ENCODE results near the gene ASCC3.
A peak's percentile ranks its signal among the peaks of the same experiment; 100 is the strongest.
"Not testable (repeated sequence)": the region's sequence is repeated elsewhere in the genome, so short reads cannot be mapped to it uniquely, and the experiment has no call there.

The ASCC3 gene

GRCh38 chr6:100889351-100889750 is 8.2 kb upstream of the ASCC3 start:
- no peak for DNase-seq (ENCODE audit: low spot score)

- DNase-seq (ENCODE audit: low spot score) = no peak
These were observed 4.9 kb upstream of the ASCC3 start for GRCh38 chr6:100886076-100886475.

- DNase-seq (ENCODE audit: low spot score) = no peak
These were observed 2.2 kb upstream of the ASCC3 start for GRCh38 chr6:100883347-100883746.

GRCh38 chr6:100881707-100882040 is 545 bp upstream of the ASCC3 start:
- no peak for DNase-seq (ENCODE audit: low spot score)

- peak; percentile 1 for DNase-seq (ENCODE audit: low spot score)
These were observed 828 bp downstream of the ASCC3 start for GRCh38 chr6:100880149-100880852.

- no peak for DNase-seq (ENCODE audit: low spot score)
These were observed 1.8 kb downstream of the ASCC3 start for GRCh38 chr6:100879317-100879716.

- DNase-seq (ENCODE audit: low spot score) = no peak
These were observed 3.3 kb downstream of the ASCC3 start for GRCh38 chr6:100877851-100878250.

- DNase-seq (ENCODE audit: low spot score) = no peak
These were observed 4.9 kb downstream of the ASCC3 start for GRCh38 chr6:100876251-100876650.

- DNase-seq (ENCODE audit: low spot score) = no peak
These were observed 15.6 kb downstream of the ASCC3 start for GRCh38 chr6:100865525-100865924.

- DNase-seq (ENCODE audit: low spot score) = no peak
These were observed 19.1 kb downstream of the ASCC3 start for GRCh38 chr6:100862063-100862462.

- no peak for DNase-seq (ENCODE audit: low spot score)
These were observed 25.0 kb downstream of the ASCC3 start for GRCh38 chr6:100856146-100856545.

- no peak for DNase-seq (ENCODE audit: low spot score)
These were observed 29.3 kb downstream of the ASCC3 start for GRCh38 chr6:100851819-100852218.

- no peak for DNase-seq (ENCODE audit: low spot score)
These were observed 31.0 kb downstream of the ASCC3 start for GRCh38 chr6:100850174-100850573.

- no peak for DNase-seq (ENCODE audit: low spot score)
These were observed 34.9 kb downstream of the ASCC3 start for GRCh38 chr6:100846276-100846675.

GRCh38 chr6:100845676-100846075 is 35.5 kb downstream of the ASCC3 start:
- no peak for DNase-seq (ENCODE audit: low spot score)

- DNase-seq (ENCODE audit: low spot score) = no peak
These were observed 41.7 kb downstream of the ASCC3 start for GRCh38 chr6:100839419-100839818.

- no peak for DNase-seq (ENCODE audit: low spot score)
These were observed 43.1 kb downstream of the ASCC3 start for GRCh38 chr6:100838011-100838410.

- DNase-seq (ENCODE audit: low spot score) = no peak
These were observed 47.1 kb downstream of the ASCC3 start for GRCh38 chr6:100833972-100834574.

- DNase-seq (ENCODE audit: low spot score) = not testable (repeated sequence)
These were observed 52.0 kb downstream of the ASCC3 start for GRCh38 chr6:100829077-100829595.

GRCh38 chr6:100823041-100823440 is 58.1 kb downstream of the ASCC3 start:
- no peak for DNase-seq (ENCODE audit: low spot score)

GRCh38 chr6:100818066-100818465 is 63.1 kb downstream of the ASCC3 start:
- DNase-seq (ENCODE audit: low spot score) = no peak

- no peak for DNase-seq (ENCODE audit: low spot score)
These were observed 71.1 kb downstream of the ASCC3 start for GRCh38 chr6:100810015-100810414.

GRCh38 chr6:100809346-100809745 is 71.8 kb downstream of the ASCC3 start:
- no peak for DNase-seq (ENCODE audit: low spot score)
